HEK293 (cell line): ENCODE results near the gene ITK.

Experiments used
- CTCF ChIA-PET: fragments of 350-600 bp; formaldehyde crosslinking; extraction: SDS; loops from one replicate; lab custom pipeline; 2021; ENCODE audit warnings: antibody characterized with exemption; lab: Yijun Ruan, JAX
- POLR2A ChIA-PET: fragments of 300-600 bp; formaldehyde crosslinking; extraction: SDS; loops from one replicate; lab custom pipeline; 2020; ENCODE audit warnings: antibody characterized with exemption, inconsistent platforms; lab: Yijun Ruan, JAX
- H3K27ac ChIP-seq: fragments of 200-500 bp; sonication (Bioruptor generic); 2 replicates; pipeline ENCODE4 v1.5.1; 2014; ENCODE audit warnings: low read depth, low read length, control low read depth, inconsistent platforms; ENCODE audit errors: extremely low read depth
- H3K36me3 ChIP-seq, 2 experiments: fragments of 200-500 bp in 1 of 2; sonication (Bioruptor generic) in 1 of 2; 1 replicate in 1 of 2; 2 replicates in 1 of 2; pipeline ENCODE4 v1.5.1; 2014 to 2017; ENCODE audit warnings: inconsistent platforms in 2 of 2, low read length in 2 of 2; ENCODE audit not compliant: control insufficient read depth in 2 of 2, insufficient read depth in 1 of 2
- H3K4me1 ChIP-seq: fragments of 200-500 bp; sonication (Bioruptor generic); 2 replicates; pipeline ENCODE4 v1.5.1; 2014; ENCODE audit warnings: mild to moderate bottlenecking, low read length, inconsistent platforms; ENCODE audit not compliant: control insufficient read depth, insufficient read depth
- H3K4me3 ChIP-seq: 2 replicates; pipeline ENCODE4 v1.5.1; 2011; ENCODE audit warnings: low read depth, mild to moderate bottlenecking, control low read depth, low read length, moderate library complexity
- H3K9me3 ChIP-seq: fragments of 200-500 bp; sonication (Bioruptor generic); 2 replicates; pipeline ENCODE4 v1.5.1; 2014; ENCODE audit warnings: low read depth, low read length, inconsistent platforms; ENCODE audit not compliant: control insufficient read depth, insufficient read depth
- GFI1B ChIP-seq: fragments of 450-650 bp; formaldehyde crosslinking; IDR thresholded peaks from 2 replicates; pipeline ENCODE4 v1.5.1; 2016; ENCODE audit warnings: missing biosample characterization, missing genetic modification characterization
- GLIS1 ChIP-seq: fragments of 450-650 bp; formaldehyde crosslinking; IDR thresholded peaks from 2 replicates; pipeline ENCODE4 v1.5.1; 2016; ENCODE audit warnings: missing biosample characterization, missing genetic modification characterization
- ZBTB7A ChIP-seq: fragments of 450-650 bp; formaldehyde crosslinking; IDR thresholded peaks from 2 replicates; pipeline ENCODE4 v1.5.1; 2016; ENCODE audit warnings: low read depth, missing biosample characterization, missing genetic modification characterization
- ZFHX2 ChIP-seq: fragments of 450-650 bp; formaldehyde crosslinking; conservative IDR thresholded peaks from 2 replicates; pipeline ENCODE4 v1.5.1; 2016; ENCODE audit warnings: missing biosample characterization, missing genetic modification characterization
- ZIC2 ChIP-seq: fragments of 450-650 bp; formaldehyde crosslinking; IDR thresholded peaks from 2 replicates; pipeline ENCODE4 v1.5.1; 2016; ENCODE audit warnings: missing biosample characterization, missing genetic modification characterization
- ZNF157 ChIP-seq: fragments of 450-650 bp; formaldehyde crosslinking; IDR thresholded peaks from 2 replicates; pipeline ENCODE4 v1.5.1; 2016; ENCODE audit warnings: missing biosample characterization, missing genetic modification characterization
- ZNF202 ChIP-seq: fragments of 450-650 bp; formaldehyde crosslinking; IDR thresholded peaks from 2 replicates; pipeline ENCODE4 v1.5.1; 2016; ENCODE audit warnings: missing biosample characterization, missing genetic modification characterization, borderline replicate concordance
- ZNF23 ChIP-seq: fragments of 450-650 bp; formaldehyde crosslinking; IDR thresholded peaks from 2 replicates; pipeline ENCODE4 v1.5.1; 2016; ENCODE audit warnings: missing biosample characterization, missing genetic modification characterization, borderline replicate concordance
- ZNF274 ChIP-seq, 2 experiments: fragments of 200-500 bp in 1 of 2; fragments of 450-650 bp in 1 of 2; sonication (Bioruptor generic) in 1 of 2; formaldehyde crosslinking in 1 of 2; IDR thresholded peaks; 2 replicates each; pipeline versions ENCODE4 v1.5.1 to v1.6.1; 2014 to 2016; ENCODE audit warnings: borderline replicate concordance in 1 of 2, inconsistent platforms in 1 of 2, low read length in 1 of 2, missing biosample characterization in 1 of 2, missing genetic modification characterization in 1 of 2
- ZNF302 ChIP-seq: fragments of 450-650 bp; formaldehyde crosslinking; IDR thresholded peaks from 2 replicates; pipeline ENCODE4 v1.5.1; 2016; ENCODE audit warnings: missing biosample characterization, missing genetic modification characterization, low read depth
- ZNF354C ChIP-seq: fragments of 450-650 bp; formaldehyde crosslinking; IDR thresholded peaks from 2 replicates; pipeline ENCODE4 v1.5.1; 2016; ENCODE audit warnings: missing biosample characterization, missing genetic modification characterization, low read depth, borderline replicate concordance
- ZNF394 ChIP-seq: fragments of 450-650 bp; formaldehyde crosslinking; IDR thresholded peaks from 2 replicates; pipeline ENCODE4 v1.5.1; 2016; ENCODE audit warnings: missing biosample characterization, missing genetic modification characterization, mild to moderate bottlenecking, moderate library complexity, borderline replicate concordance
- ZNF548 ChIP-seq: fragments of 450-650 bp; formaldehyde crosslinking; IDR thresholded peaks from 2 replicates; pipeline ENCODE4 v1.5.1; 2016; ENCODE audit warnings: missing biosample characterization, missing genetic modification characterization
- ZNF707 ChIP-seq: fragments of 450-650 bp; formaldehyde crosslinking; IDR thresholded peaks from 2 replicates; pipeline ENCODE4 v1.5.1; 2016; ENCODE audit warnings: missing biosample characterization, missing genetic modification characterization
- ZNF768 ChIP-seq: fragments of 450-650 bp; formaldehyde crosslinking; IDR thresholded peaks from 2 replicates; pipeline ENCODE4 v1.5.1; 2018; ENCODE audit warnings: missing biosample characterization, mild to moderate bottlenecking, missing genetic modification characterization
- ZNF777 ChIP-seq: fragments of 450-650 bp; formaldehyde crosslinking; IDR thresholded peaks from 2 replicates; pipeline ENCODE4 v1.5.1; 2017; ENCODE audit warnings: missing biosample characterization, missing genetic modification characterization, borderline replicate concordance
- ZNF830 ChIP-seq: fragments of 450-650 bp; IDR thresholded peaks from 2 replicates; pipeline ENCODE4 v1.5.0; 2018; ENCODE audit warnings: missing biosample characterization, missing genetic modification characterization, low read depth, mild to moderate bottlenecking, moderate library complexity
- TF ChIP-seq, protein P1 (sequence below): fragments of 450-650 bp; formaldehyde crosslinking; optimal IDR thresholded peaks from 2 replicates; pipeline ENCODE3; 2016; ENCODE audit warnings: missing biosample characterization, mild to moderate bottlenecking, missing genetic modification characterization
- TF ChIP-seq, protein P2 (sequence below): fragments of 450-650 bp; formaldehyde crosslinking; IDR thresholded peaks from 2 replicates; pipeline ENCODE4 v1.5.1; 2016; ENCODE audit warnings: missing biosample characterization, missing genetic modification characterization, borderline replicate concordance
- TF ChIP-seq, protein P3 (sequence below): fragments of 450-650 bp; formaldehyde crosslinking; IDR thresholded peaks from 2 replicates; pipeline ENCODE4 v1.5.1; 2016; ENCODE audit warnings: missing biosample characterization, missing genetic modification characterization, low read depth
- TF ChIP-seq, protein P4 (sequence below): fragments of 450-650 bp; formaldehyde crosslinking; IDR thresholded peaks from 2 replicates; pipeline ENCODE4 v1.5.1; 2016; ENCODE audit warnings: missing biosample characterization, missing genetic modification characterization, low read depth

ITK gene

DNA sequence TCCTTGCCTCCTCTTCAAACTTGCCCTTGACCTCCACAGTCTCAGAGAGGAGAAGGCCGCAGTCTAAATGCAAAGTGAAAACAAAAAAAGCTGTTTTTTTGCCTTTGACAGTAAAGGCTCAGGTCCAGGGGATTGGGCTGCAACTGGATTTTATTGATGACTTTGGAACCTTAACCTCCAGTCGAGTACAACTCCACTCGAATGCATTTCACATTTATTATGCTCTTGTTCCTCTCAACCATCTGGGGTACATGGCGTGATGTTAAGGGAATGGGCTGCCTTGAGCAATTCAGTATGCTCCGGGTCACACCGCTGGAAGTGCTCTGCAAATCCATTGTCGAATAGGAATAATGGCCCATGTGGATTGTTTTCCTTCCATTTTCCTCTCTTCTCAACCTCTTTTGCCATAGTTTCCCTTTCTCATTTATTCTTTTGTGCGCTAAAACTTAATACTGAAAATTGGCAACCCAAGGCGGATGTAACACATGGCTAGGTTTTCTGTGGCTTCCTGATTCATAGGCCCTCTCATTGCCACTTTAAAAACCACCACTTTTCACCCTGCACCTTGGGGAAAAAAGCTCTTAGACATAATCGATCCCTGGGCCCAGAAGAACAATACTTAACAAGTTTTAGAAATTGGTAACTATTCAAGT, 34.3 kb downstream of the ITK start:
- no peak for TF ChIP-seq ZFHX2 (tag by site-specific recombination)
- TF ChIP-seq, protein P1, sequence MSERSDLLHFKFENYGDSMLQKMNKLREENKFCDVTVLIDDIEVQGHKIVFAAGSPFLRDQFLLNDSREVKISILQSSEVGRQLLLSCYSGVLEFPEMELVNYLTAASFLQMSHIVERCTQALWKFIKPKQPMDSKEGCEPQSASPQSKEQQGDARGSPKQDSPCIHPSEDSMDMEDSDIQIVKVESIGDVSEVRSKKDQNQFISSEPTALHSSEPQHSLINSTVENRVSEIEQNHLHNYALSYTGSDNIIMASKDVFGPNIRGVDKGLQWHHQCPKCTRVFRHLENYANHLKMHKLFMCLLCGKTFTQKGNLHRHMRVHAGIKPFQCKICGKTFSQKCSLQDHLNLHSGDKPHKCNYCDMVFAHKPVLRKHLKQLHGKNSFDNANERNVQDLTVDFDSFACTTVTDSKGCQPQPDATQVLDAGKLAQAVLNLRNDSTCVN (tag by site-specific recombination), result no peak
- TF ChIP-seq, protein P2, sequence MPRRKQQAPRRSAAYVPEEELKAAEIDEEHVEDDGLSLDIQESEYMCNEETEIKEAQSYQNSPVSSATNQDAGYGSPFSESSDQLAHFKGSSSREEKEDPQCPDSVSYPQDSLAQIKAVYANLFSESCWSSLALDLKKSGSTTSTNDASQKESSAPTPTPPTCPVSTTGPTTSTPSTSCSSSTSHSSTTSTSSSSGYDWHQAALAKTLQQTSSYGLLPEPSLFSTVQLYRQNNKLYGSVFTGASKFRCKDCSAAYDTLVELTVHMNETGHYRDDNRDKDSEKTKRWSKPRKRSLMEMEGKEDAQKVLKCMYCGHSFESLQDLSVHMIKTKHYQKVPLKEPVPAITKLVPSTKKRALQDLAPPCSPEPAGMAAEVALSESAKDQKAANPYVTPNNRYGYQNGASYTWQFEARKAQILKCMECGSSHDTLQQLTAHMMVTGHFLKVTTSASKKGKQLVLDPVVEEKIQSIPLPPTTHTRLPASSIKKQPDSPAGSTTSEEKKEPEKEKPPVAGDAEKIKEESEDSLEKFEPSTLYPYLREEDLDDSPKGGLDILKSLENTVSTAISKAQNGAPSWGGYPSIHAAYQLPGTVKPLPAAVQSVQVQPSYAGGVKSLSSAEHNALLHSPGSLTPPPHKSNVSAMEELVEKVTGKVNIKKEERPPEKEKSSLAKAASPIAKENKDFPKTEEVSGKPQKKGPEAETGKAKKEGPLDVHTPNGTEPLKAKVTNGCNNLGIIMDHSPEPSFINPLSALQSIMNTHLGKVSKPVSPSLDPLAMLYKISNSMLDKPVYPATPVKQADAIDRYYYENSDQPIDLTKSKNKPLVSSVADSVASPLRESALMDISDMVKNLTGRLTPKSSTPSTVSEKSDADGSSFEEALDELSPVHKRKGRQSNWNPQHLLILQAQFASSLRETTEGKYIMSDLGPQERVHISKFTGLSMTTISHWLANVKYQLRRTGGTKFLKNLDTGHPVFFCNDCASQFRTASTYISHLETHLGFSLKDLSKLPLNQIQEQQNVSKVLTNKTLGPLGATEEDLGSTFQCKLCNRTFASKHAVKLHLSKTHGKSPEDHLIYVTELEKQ (tag by site-specific recombination), result no peak
- no peak for TF ChIP-seq ZNF302 (tag by site-specific recombination)
- TF ChIP-seq ZNF354C (tag by site-specific recombination), result no peak
- TF ChIP-seq ZIC2 (tag by site-specific recombination), result no peak
- TF ChIP-seq ZNF707 (tag by site-specific recombination), result no peak
- TF ChIP-seq ZNF548 (tag by site-specific recombination), result no peak
- no peak for TF ChIP-seq ZNF777 (tag by site-specific recombination)
- TF ChIP-seq ZNF157, result no peak
- no peak for TF ChIP-seq ZNF274 (IDR thresholded peaks at IDR 0.05; ENCODE audit: low read length)
- no peak for TF ChIP-seq ZNF274 (tag by site-specific recombination; IDR thresholded peaks at IDR 0.05; ENCODE audit: borderline replicate concordance)
- TF ChIP-seq, protein P3, sequence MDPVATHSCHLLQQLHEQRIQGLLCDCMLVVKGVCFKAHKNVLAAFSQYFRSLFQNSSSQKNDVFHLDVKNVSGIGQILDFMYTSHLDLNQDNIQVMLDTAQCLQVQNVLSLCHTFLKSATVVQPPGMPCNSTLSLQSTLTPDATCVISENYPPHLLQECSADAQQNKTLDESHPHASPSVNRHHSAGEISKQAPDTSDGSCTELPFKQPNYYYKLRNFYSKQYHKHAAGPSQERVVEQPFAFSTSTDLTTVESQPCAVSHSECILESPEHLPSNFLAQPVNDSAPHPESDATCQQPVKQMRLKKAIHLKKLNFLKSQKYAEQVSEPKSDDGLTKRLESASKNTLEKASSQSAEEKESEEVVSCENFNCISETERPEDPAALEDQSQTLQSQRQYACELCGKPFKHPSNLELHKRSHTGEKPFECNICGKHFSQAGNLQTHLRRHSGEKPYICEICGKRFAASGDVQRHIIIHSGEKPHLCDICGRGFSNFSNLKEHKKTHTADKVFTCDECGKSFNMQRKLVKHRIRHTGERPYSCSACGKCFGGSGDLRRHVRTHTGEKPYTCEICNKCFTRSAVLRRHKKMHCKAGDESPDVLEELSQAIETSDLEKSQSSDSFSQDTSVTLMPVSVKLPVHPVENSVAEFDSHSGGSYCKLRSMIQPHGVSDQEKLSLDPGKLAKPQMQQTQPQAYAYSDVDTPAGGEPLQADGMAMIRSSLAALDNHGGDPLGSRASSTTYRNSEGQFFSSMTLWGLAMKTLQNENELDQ (tag by site-specific recombination), result no peak
- TF ChIP-seq ZNF768 (tag by site-specific recombination), result no peak
- no peak for TF ChIP-seq ZBTB7A (tag by site-specific recombination)
- no peak for TF ChIP-seq ZNF23
- CTCF ChIA-PET, result no interaction called here
- no peak overlapping the region for H3K27ac ChIP-seq
- no peak overlapping the region for H3K4me3 ChIP-seq
- POLR2A ChIA-PET, result no interaction called here
- H3K36me3 ChIP-seq, result no peaks in the 10 kb centered on the region
- H3K4me1 ChIP-seq, result no peaks in the 10 kb centered on the region; the same call in 1 of the 2 replicates
- no peaks in the 10 kb centered on the region for H3K9me3 ChIP-seq

DNA sequence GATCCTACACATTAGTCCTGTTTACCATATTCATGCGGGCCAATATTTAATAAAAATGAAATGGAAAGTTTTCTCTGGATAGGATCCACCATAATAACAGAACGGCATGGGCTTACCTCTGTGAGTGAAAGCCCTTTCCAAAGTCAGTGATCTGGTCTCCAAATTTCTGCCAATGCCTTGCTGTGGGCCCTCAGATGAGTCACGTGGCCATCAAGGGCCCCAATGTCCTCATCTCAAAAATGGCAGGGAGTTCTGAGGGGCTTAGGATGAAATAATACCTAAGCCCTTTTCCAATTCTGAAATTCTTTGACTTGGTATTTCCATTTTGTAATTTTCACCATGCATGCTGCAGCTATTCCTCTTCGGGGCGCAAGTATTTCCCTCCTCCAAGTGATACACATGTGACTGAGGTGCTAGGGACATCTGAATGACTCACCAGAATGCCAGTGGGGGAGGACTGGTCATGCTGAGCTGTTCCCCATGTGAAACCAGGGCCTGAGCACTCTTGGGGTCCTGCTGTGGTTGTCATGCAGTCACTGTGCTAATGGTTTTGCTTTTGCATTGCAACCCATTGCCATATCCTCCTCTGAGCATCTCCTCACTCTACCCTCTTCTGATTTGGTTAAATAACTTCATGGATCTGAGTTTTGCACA, 35.0 kb downstream of the ITK start:
- Histone ChIP-seq H3K4me3 (no peak overlapping the region), H3K27ac (no peak overlapping the region), H3K9me3 (no peaks in the 10 kb centered on the region), H3K4me1 (no peaks in the 10 kb centered on the region; the same call in 1 of the 2 replicates), H3K36me3 (no peaks in the 10 kb centered on the region)
- POLR2A ChIA-PET, result no interaction called here
- CTCF ChIA-PET, result no interaction called here
- TF ChIP-seq ZNF394 (no peak), GLIS1 (tag by site-specific recombination) (no peak), ZNF830 (tag by site-specific recombination) (no peak), ZNF202 (tag by site-specific recombination) (no peak), GFI1B (tag by site-specific recombination) (no peak)
- TF ChIP-seq, protein P3 (tag by site-specific recombination), result no peak
- TF ChIP-seq, protein P4, sequence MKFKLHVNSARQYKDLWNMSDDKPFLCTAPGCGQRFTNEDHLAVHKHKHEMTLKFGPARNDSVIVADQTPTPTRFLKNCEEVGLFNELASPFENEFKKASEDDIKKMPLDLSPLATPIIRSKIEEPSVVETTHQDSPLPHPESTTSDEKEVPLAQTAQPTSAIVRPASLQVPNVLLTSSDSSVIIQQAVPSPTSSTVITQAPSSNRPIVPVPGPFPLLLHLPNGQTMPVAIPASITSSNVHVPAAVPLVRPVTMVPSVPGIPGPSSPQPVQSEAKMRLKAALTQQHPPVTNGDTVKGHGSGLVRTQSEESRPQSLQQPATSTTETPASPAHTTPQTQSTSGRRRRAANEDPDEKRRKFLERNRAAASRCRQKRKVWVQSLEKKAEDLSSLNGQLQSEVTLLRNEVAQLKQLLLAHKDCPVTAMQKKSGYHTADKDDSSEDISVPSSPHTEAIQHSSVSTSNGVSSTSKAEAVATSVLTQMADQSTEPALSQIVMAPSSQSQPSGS, result no peak
